ENCODE measurements around the gene STPG2. TPM values are rescaled to one million over a fixed set of nuclear protein-coding genes. Genes with fewer than 3 reads are reported as not detected.

The STPG2 gene
- total RNA-seq, 4 donors from 2014 or later, result 0.24 to 0.56 (median 0.47) TPM; not detected in 1

DNA sequence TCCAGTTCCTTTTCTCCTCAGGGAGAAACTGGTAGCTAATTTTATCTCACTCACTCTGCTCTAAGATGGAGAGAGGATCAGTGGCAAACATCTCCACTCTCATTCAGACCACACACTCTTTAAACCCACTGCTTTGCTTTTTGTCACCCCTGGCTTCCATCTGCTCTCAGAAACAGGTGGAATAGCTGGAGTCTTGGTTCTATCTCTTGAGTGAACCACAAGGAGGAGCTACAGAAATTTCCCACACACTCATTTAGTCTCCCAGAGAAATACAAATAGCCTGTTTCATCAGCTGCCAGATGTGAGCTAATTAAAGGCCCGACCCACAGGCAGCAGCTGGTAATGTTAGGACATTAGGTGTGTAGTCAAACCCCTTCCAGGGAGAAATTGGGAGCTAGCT, 96.6 kb downstream of the STPG2 start:
- no peak for DNase-seq (ENCODE audit: low spot score)
- TF ChIP-seq, protein P1, sequence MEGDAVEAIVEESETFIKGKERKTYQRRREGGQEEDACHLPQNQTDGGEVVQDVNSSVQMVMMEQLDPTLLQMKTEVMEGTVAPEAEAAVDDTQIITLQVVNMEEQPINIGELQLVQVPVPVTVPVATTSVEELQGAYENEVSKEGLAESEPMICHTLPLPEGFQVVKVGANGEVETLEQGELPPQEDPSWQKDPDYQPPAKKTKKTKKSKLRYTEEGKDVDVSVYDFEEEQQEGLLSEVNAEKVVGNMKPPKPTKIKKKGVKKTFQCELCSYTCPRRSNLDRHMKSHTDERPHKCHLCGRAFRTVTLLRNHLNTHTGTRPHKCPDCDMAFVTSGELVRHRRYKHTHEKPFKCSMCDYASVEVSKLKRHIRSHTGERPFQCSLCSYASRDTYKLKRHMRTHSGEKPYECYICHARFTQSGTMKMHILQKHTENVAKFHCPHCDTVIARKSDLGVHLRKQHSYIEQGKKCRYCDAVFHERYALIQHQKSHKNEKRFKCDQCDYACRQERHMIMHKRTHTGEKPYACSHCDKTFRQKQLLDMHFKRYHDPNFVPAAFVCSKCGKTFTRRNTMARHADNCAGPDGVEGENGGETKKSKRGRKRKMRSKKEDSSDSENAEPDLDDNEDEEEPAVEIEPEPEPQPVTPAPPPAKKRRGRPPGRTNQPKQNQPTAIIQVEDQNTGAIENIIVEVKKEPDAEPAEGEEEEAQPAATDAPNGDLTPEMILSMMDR (IDR thresholded peaks at IDR 0.05), result no peak
- no peak for ATAC-seq (ENCODE audit: low FRiP score)

DNA sequence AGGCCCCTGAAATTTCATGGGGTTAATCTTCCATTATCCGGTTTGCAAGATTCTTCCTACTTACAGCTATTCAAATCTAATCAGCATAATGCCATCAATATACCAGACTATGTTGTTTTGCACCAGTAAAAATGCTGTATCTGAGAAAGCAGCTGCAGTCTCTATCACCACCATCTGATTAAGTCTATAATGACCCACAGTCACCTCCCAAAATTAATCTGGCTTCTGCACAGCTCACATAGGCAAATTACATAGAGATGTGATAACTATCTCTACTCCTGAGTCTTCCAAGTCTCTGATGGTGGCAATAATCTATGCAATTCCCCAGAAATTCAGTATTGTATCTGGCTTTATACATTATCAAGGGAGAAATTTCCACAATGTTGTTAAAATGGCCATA, 113.2 kb downstream of the STPG2 start:
- DNase-seq (ENCODE audit: low spot score), result no peak
- ATAC-seq (ENCODE audit: low FRiP score), result no peak
- TF ChIP-seq, protein P1 (IDR thresholded peaks at IDR 0.05), result no peak

DNA sequence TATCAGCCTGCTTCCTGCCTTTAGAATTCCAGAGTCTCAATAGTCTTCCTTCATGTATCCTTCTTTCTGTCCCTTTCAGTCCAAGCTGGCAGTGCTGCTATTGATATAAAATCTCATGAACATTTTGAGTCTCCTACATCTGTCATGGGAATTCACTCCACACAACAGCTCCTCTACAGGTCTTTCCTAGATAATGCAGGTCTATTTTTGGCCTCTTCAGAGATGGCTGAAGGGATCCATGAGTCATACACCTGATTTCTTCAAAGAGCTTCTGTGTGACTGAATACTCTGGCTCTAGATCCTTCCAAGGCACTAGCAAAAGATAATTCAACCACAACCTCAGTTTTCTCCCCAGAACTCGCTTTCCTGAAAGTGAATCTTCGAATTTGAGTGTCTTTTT, 115.4 kb downstream of the STPG2 start:
- TF ChIP-seq, protein P1 (IDR thresholded peaks at IDR 0.05), result no peak
- DNase-seq (ENCODE audit: low spot score) (no peak), ATAC-seq (ENCODE audit: low FRiP score) (no peak)

DNA sequence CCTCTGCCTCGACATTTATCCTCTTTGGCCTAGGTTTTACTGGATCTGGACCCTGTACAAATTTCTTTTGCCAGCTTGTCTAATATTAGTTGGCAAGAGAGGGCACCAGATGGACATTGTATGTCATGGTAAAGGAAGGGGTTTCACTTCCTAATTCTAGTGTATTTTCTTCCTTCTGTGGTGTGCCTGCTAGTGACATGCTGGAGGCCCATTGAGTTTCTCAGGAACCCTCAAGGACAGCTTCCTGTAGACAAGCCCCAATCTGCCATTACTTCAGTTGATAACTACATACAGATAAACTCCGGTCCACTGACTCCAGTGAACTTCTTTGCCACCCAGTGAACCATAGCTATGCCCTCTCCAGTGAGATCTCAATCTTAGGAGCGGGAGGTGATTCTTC, 116.9 kb downstream of the STPG2 start:
- TF ChIP-seq, protein P1 (IDR thresholded peaks at IDR 0.05), result no peak
- ATAC-seq (ENCODE audit: low FRiP score), result no peak

DNA sequence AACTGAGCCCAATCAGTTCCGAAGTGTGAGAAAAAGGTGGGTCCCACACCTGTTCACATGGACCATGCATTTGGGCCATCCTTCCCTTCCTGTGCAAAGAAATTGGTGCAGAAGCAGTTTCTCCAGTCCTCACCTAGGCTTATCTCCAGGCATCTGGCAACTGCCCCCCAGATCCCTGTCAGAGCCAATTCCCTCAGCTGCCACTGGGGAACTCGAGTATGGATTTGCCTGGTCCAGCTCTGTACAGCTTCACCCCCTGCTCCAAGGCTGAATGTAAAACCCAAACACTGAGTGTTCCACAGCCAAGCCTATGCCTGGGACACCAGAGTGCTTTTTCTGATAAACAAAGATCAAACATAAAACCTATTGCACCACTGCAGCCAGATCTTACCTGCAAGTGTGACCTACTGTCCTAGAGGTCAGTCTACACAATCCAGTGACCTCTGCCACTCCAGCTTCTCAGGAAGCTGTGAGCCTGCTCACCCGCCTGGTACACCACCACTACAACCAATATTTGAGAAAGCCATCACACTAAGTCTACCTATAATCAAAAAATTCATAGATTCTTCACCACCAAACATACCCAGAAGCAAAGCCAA, 136.4 kb downstream of the STPG2 start:
- DNase-seq (ENCODE audit: low spot score), result no peak
- no peak for ATAC-seq (ENCODE audit: low FRiP score)
- TF ChIP-seq, protein P1 (IDR thresholded peaks at IDR 0.05), result no peak

More for the DNA sequence above, 116.9 kb downstream of the STPG2 start:
- no peak for DNase-seq (ENCODE audit: low spot score)

DNA sequence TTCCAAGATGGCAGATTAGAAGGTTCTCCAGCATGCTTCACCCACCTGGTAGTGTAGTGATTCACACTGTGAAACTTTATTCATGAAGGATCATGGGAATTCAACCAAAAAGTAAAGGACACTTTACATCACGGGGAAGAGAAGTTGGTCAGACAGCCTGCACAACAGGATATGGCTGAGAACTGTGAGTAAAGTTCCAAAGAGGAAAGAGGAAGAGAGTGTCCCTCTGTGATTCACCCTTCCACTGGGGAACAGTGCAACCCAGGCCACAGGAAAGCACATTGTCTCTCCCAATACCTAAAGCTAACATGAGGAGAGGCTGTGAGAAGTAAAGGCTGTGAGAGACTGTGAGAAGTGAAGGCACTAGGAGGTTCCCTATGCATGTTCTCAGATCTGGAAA, 137.2 kb downstream of the STPG2 start:
- no peak for DNase-seq (ENCODE audit: low spot score)
- TF ChIP-seq, protein P1 (IDR thresholded peaks at IDR 0.05), result no peak
- ATAC-seq (ENCODE audit: low FRiP score), result no peak

DNA sequence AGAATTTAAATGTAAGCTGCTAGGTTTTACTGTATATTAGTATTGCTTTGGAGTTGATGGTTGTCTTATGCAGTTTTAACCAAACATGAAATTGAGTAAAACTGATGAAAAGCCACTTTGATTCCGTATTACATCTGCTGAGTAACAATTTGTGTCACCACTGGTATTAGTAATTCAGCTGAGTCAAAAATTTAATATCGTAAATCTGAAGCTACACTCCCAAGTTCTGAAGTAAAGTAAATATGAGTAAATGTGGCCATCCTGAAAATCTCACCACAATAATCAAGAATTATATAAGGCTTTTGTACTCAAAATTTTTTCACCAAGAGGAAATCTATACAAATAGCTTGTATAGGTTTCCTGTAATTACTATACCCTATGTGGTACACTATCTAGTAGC, 142.3 kb downstream of the STPG2 start:
- no peak for ATAC-seq (ENCODE audit: low FRiP score)
- TF ChIP-seq, protein P1 (IDR thresholded peaks at IDR 0.05), result no peak
- DNase-seq (ENCODE audit: low spot score), result no peak

All from omental fat pad (tissue), 4 donors.